HG03108 (cell line): ENCODE measurements around the gene MIER2.
"Not testable (repeated sequence)": the region's sequence is repeated elsewhere in the genome, so short reads cannot be mapped to it uniquely, and the experiment has no call there.

ENCODE experiments used
- ATAC-seq: cut with Tn5 transposase; IDR thresholded peaks from one replicate; pipeline ENCODE4 v1.9.1; 2021; ENCODE audit warnings: moderate library complexity; ENCODE audit not compliant: unreplicated experiment

Gene MIER2

GRCh38 chr19:364496-365287 lies 20.1 kb upstream of the MIER2 start:
- ATAC-seq: no peak

- ATAC-seq: no peak
These were observed 18.1 kb upstream of the MIER2 start for GRCh38 chr19:362683-363082.

- no peak for ATAC-seq
These were observed 17.6 kb upstream of the MIER2 start for GRCh38 chr19:362154-362553.

GRCh38 chr19:359653-359925 lies 15.0 kb upstream of the MIER2 start:
- ATAC-seq: no peak

GRCh38 chr19:355536-355935 lies 10.9 kb upstream of the MIER2 start:
- ATAC-seq: not testable (repeated sequence)

GRCh38 chr19:355134-355533 lies 10.5 kb upstream of the MIER2 start:
- ATAC-seq: no peak

- no peak for ATAC-seq
These were observed 7.5 kb upstream of the MIER2 start for GRCh38 chr19:351976-352625.

- ATAC-seq: no peak
These were observed 3.6 kb upstream of the MIER2 start for GRCh38 chr19:347946-348861.

- no peak for ATAC-seq
These were observed 804 bp upstream of the MIER2 start for GRCh38 chr19:345320-345879.

- ATAC-seq: peak; percentile 20
These were observed 513 bp downstream of the MIER2 start for GRCh38 chr19:343941-344624.

GRCh38 chr19:343451-343931 lies 1.1 kb downstream of the MIER2 start:
- no peak for ATAC-seq

GRCh38 chr19:342801-343421 lies 1.7 kb downstream of the MIER2 start:
- ATAC-seq: no peak

GRCh38 chr19:342128-342455 lies 2.5 kb downstream of the MIER2 start:
- ATAC-seq: no peak

GRCh38 chr19:341386-342127 lies 3.0 kb downstream of the MIER2 start:
- no peak for ATAC-seq

GRCh38 chr19:340620-341385 lies 3.8 kb downstream of the MIER2 start:
- no peak for ATAC-seq

- no peak for ATAC-seq
These were observed 5.2 kb downstream of the MIER2 start for GRCh38 chr19:339262-339887.

- no peak for ATAC-seq
These were observed 6.2 kb downstream of the MIER2 start for GRCh38 chr19:338421-338820.

GRCh38 chr19:336067-336614 lies 8.5 kb downstream of the MIER2 start:
- ATAC-seq: no peak
